Measurements from ENCODE around the gene PDSS2.
A peak's percentile ranks its signal among the peaks of the same experiment; 100 is the strongest.
"Not testable (repeated sequence)": the region's sequence is repeated elsewhere in the genome, so short reads cannot be mapped to it uniquely, and the experiment has no call there.

The PDSS2 gene, protein sequence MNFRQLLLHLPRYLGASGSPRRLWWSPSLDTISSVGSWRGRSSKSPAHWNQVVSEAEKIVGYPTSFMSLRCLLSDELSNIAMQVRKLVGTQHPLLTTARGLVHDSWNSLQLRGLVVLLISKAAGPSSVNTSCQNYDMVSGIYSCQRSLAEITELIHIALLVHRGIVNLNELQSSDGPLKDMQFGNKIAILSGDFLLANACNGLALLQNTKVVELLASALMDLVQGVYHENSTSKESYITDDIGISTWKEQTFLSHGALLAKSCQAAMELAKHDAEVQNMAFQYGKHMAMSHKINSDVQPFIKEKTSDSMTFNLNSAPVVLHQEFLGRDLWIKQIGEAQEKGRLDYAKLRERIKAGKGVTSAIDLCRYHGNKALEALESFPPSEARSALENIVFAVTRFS

DNA sequence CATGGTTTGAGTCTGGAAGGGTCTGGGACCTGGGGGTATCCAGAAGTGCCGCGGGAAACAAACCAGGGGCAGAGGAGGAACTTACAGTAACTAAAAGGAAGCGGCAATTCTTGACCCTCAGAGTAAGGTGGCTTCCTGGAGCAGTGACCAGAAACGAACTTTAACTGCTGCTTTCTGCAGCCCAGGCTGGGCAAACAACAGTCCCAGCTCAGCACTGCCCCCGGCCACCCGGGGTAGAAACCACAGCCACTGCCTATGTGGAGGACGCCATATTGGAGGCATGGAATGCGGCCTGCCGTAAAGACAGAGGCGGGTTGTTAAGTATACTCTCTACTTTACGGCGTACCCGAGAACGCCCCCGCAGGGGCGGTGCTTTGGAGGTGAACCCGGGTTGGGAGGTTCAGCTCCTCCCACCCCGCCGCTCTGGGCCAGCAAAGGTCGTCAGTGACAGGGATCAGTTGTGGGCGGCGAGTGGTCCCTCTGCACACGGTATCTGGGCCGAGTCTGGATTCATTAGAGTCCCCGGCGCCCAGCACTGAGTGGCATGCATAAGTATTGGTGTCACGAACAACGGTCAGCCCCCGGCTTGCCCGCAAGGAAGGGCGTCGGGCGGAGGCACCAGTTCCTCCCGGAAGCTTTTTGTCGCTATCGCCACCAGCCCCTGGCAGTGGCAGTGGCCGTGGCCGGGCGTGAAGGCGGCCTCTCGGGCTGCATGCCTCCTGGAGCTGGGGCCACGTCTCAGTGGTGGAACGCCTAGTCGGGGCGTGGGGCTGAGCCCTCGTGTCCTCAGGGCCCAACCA is at the start of gene PDSS2:
Gene PDSS2, minus strand, starts transcription at position 282 of the 800 bp plus-strand sequence. Its CDS starts 279 bp downstream, at position 3.
- DNase-seq = peak; percentile 91

DNA sequence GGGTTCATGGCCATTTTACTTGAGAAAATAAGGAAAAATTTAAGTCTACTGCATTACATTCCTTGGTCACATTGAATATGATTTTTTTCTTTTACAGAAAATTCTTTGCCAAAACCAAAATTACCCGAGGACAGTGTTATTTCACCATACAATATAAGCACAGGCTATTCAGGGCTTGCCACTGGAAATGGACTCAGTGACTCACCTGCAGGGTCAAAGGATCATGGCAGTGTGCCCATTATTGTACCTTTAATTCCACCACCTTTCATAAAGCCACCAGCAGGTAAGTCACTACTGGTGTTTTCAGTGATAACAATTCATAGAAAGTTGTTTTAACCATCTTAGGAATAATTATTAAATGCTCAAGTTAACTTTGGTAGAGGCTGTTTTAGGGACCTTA is 46.8 kb upstream of the PDSS2 start:
- DNase-seq = no peak

DNA sequence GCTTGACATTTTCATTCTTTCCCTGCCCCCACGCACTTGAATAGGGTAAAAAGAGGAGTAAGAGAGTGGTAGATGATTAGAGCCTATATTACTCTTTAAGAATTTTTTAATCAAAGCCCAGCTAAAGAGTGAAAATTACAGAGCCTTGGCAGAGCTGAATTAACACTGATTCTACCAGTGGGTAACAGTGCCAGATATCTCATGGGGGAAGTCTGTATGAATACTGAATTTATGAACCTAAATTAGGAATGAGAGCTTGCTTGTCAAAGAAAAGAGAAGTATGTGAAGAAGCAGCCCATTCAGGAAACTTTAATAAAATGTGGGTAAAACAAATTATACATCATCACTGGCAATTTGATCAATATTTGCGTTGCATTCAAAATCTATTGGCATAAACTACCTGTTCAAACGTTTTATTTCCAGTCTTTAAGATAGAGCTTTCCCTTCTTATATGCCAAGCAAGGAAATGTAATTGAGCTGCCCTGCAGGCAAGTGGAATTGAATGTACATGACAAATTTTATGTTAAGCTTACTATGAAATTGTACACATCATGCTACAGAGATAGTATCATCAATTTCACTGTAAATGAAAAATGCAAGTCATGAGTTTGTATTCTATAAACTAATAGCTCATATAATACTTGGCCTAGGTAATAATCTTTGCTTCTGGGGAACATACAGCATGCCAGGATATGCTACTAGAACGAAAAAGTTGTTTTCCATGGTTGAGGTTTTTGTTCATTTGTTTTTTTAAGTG is 45.1 kb upstream of the PDSS2 start:
- DNase-seq = no peak

DNA sequence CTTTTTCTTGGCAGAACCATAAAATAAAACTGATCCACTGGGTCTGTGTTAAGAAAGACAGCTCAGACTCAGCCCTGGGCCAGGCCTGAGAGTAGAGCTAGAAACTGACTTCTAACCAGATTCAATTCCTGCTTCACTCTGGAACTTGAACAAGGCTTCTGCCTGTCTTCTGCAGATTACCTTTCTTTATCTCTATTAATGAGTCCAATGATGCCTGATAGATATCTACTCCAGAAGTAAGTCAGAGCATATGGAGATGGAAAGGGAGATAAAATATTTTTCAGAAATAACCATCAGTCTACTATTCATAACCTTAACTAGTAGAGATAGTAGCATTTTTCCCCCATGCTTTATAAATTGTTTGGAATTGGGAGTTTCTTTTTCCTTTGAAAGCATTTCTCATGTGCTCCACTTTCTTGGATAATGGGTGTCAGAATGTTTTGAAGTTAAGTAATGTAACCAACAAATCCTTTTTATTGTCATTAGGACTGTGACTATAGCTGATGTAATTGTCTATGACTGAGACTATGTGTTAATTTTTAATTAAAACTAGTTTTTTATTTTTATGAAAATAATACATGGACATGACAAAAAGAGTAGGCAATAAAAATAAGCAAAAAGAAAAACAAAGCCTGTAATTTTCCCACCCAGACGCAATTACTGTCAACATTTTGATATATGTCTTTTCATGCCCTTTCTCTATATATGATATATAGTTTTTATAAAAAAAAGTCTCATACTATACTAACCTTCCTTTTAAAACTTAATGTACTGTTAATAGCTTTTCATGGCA is 37.7 kb upstream of the PDSS2 start:
- DNase-seq = no peak

DNA sequence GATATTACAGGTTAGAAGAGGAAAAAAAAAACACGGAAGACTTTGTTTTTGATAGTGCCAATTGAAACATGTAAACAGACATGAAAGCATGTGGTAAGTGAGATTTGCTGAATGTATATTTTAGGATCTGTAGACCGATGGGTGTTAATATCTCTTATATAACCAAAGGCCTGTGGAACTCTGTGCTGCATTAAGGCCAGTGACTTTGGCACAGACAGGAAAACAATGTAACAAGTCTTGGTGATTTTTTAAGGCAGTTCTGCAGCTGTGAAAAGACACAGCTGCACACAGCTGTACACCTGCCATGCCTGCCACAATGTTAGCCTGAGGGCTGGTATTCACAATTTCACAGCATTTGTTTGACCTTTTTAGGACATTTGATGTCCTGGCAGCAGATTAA is 36.6 kb upstream of the PDSS2 start:
- no peak for DNase-seq

DNA sequence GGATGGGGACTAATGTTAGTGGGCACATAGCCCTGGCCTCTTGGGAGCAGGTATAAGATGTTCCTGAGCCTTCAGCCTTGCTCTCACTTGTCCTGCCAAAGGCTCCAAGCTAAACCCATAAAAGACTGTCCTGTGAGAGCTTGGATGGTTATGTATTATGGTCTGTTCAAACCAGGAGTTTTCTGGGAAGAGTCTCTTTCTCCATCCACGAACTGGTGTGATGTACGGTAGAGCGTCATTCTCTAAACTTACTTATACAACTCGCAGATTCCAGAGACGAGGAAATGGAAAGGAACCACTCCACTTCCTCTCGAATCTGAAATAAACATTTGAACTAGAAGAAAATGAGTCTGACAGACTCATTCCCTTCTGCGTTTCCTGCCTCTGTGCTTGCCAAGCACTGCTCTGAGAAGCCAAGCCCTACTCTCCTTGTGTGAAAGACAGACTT is 35.9 kb upstream of the PDSS2 start:
- no peak for DNase-seq

DNA sequence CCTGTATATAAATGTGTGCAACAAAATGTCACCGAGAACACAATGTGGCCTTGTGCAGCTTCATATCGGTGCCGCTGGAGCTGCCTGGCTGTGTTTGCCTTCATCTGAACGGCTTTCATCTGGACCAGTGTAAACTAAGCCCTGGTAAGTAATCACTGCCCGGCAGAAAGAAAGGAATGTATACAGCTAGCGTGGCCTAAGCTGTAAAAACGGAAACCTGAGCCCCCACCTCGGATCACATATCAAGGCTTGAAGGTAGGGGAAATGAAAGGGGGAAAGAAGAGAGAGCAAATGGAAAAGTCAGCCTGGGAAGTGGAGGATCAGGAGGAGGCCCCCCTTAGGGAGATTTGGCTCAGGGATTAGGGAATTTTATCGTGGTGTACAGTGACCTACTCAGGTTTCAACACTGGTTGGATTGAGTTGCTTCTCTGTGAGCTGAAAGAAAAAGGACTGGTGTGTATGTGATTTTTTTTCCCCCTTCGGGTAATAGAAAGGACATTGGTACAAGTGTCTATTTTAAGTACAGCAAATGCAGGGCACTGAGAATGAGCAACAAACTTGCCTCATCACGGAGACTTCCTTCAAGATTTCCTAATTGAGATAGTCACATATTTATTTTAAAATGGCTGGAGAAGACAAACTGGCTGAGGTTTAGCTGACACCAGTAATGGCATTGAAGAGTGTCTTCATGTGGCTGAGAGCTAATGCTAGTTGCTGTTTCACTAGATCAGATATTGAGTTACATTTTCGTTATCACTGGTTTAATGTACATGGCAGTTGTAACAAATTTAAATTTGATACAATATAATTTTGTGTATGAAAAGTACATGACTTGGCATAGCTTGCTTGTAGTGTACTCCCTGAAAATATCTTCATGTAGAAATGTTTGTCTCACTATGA is 34.0 kb upstream of the PDSS2 start:
- no peak for DNase-seq

DNA sequence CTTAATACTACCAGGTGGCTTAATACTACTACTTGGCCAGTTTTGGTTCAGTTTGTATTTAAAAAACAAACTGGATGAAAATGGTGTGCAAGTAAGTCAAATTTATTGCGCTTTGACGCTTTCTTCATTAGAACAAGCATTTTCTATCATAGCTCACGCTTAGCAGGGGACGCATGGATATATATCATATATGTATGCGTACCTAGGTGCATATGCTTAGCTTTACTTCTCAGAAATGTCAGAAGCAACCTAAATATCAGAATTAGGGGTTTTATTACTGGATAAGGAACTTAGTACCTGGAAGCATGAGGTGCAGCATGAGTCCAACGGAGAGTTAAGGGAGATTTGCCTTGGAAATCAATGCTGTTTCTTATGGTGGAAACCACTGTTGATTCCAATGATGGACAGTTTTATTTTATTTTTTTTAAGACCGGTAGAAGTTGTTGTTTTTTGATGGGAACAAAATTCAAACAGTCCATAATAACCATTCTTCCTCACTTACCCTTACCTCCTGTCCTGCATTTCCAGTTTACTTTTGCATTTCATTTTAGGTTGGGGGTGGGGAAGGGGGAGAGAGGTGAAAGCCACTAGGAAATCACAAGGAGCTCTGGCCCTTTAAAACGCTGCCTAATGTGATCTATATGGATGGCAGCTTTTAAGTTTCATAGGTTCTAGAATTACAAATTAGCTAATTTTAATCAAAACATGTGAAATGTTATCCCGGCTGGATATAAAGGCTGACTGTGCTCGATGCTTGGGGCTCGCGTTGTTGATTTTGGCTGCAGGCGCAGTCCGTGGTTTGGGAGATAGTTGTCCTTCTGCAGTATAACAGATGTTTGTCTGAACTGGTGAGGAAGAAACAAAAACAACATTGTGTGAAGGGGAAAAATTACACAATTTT is 32.6 kb upstream of the PDSS2 start:
- no peak for DNase-seq

DNA sequence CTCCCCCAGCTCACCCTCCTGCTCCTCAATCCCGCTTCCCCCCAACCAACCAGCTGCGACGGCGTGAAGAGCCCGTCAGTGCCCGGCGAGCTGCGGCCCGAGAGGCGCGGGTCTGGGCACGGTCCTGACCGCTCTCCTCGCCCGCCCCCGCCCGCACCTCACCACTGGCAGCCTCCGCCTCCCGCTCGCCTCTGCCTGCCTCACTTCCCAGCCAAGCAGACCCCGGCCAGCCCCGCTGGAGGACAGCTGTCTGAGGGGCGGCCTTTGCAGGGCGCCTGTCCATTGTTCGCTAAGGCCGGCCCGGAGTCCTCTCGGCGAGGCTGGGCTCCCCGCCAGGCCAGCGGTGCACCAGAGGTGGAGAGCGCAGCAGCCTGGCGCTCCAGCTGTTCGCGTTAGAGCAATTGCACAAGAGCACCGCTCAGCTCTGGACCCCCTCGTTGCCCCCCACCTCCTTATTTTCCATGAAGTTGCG is 31.8 kb upstream of the PDSS2 start:
- DNase-seq = no peak

DNA sequence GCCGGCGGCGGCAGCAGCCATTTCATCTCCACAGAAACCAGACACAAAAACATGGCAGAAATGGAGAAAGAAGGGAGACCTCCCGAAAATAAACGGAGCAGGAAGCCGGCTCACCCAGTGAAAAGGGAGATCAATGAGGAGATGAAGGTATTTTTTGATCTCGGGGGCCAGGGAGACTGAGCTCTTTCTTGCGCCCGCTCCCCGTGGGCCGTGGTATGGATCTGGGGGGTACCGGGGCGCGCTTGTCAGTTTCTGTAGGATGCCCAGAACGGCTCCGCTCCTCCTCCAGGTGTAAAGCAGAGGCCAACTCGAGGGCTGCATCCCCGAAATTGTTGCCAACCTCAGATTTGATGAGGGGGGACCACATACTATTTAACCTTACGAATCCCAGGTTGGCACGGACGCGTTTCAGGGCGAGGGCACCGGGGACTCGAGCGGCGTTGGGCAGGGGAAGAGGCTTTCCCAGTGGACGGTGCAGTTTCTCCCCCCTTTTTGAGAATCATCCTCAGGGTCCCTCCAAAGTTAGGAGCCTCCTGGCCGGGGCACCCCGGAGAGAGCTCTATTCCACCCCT is 31.3 kb upstream of the PDSS2 start:
- no peak for DNase-seq

DNA sequence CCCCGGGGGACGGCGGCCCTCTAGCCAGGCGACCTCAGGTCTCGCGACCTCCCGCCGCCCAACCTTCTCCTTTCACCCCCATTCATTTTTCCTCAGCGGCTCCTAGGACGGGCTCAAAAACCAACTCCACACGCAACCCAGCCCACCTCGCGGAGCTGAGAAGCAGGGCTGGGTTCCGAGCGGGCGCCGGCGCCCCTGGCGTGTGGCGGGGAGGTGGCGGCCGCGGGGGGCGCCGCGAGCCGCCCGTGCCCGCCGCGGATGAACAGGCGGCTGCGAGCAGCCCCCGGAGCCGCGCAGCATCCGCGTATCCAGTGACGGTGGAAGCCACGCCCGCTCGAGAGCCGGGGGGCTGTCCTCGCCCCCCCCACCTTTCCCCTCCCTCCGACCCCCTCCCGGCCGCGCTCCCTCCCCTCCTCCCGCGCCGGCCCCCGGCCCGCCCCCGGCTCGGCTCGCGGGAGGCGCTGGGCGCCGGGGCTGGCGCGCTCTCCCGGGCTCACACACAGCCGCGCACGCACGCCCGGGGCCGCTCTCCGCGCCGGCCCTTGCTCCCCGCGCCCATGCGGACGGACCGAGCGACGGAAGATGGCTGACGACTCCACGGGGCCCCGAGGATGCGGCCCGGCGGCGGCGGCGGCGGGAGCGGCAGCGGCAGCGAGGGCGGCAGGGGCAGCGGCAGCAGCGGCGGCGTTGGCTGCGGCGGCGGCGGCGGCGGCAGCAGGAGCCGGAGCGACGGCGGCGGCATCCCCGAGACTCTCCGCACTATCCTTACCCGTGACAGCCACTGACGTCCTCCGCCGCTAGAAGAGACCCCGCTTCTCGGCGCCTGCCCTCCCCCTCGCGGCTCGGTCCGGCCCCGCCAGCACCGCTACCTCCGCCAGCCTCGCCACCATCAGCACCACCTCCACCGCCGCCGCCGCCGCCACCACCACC is 30.5 kb upstream of the PDSS2 start, which contains the start of gene SOBP:
Gene SOBP, plus strand, starts transcription at position 482 of the 930 bp plus-strand sequence. CDS start 500 bp downstream, outside the sequence.
- DNase-seq = peak; percentile 28

DNA sequence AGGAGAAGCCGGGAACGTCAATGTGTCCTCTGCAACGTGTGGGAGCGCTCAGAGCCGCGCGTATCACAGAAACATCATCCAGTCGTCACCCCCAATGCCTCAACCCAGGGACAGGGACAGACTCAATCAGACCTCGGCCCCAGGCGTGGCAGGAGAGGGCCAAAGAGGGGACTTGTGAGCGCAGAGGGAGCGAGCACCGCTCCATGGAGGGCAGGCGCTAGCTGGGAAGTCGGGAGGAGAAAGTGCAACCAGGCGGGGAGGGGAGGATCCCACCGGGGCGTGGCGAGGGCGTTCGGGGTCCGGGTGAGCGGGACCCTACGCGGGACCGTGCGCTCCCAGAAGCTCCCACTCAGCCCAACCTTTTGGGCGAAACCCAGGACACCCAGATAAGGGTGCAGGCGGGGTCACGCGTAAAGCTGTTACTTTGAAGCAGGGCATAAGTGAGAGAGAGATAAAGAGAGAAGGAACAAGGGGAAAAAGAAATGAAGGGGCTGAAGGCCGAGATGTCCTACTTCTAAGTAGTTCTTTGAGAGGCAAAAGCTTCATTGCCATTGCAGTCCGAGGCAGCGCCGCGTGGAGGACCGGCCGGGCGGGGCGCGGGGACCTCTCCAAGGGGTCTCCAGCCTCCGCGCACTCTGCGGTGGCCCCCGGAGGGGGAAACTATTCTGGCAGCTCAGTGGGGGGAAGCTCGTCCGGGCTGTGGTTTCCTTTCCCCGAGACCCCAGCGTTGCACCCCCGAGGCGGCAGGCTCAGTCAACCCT is 29.7 kb upstream of the PDSS2 start:
- DNase-seq = no peak

DNA sequence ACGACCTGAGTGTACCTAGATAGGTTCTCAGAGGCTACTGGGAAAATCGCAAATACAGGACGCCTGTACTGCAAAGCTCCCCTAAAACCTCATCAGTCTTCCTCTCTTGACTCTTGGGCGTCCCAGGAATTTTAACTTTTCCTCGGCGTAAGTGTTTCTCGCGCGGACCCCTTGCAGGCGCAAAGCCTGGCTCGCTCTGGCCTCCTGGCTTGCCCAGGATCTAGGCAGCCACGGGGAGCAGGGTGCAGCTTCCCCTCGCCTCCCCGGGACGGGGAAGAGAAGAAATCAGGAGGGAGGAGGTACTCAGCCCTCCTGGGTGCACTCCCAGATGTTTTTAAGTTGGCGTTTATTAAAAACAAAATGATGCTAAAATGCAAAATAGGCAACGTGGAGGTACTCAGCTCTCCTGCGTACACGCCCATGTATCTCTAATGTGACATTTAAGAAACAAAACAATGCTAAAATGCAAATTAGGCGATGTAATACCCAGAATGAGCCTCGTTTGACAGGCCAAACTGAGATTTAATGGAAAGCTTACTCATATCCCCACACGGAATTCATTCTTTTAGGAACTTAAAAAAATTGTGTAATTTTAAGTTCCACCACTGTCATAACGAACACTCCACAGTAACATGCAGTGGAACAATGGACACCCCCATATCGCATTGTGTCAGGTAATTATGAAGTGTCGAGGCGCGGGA is 29.0 kb upstream of the PDSS2 start:
- no peak for DNase-seq

DNA sequence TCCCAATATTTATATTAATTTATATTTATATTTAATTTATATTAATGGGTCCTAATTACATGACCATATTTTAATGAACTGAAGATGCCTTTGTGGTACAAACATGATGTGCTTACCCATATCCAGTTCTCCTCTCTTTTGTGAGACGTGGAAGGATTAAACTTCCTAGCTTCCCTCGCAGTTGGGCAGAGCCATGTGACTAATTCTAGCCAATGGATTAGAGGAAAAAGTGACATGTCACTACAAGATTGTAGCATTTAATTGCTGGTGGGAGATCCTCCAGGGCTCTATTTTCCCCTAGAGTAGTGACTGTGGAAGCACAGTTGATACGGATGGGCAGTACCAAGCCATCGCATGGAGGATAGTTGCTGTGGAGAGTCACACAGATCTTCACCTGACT is 25.8 kb upstream of the PDSS2 start:
- DNase-seq = no peak

DNA sequence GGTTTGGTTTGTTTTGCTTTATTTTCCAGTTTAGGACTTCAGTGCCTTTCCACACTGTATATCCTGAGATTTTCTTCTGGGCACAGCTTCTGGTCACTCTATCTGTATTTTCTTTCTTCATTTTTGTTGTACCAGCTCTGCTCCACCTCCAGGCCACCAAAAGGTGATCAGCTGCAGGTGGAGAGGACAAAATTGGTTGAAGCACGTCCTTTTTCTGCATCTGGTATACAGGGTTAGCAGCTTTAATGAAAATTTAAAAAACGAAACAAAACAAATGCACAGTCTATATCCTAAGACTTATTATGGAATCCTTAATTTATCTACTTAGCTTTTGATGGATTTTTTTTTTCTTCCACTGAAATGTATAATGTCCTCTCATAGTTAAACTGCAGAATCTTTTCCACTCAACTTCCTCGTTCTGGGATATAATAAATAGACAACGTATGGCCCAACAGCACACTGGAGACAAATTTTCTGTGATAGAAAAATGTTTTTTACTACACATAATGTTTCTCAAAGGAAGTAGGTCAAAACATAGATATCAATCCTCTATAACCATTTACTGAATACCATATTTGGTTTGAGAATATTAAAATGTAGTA is 19.8 kb upstream of the PDSS2 start:
- no peak for DNase-seq

DNA sequence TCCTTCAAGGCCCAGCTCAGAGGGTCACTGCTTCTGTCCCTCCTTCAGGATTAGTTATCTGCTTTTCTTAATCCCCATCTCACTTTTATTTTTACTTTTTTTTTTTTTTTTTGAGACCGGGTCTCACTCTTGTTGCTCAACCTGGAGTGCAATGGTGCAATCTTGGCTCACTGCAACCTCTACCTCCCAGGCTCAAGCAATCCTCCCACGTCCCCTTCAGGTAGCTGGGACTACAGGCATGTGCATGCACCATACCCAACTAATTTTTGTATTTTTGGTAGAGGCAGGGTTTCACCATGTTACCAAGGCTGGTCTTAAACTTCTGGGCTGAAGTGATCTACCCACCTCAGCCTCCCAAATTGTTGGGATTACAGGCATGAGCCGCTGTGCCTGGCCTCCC is 16.5 kb upstream of the PDSS2 start:
- not testable (repeated sequence) for DNase-seq

DNA sequence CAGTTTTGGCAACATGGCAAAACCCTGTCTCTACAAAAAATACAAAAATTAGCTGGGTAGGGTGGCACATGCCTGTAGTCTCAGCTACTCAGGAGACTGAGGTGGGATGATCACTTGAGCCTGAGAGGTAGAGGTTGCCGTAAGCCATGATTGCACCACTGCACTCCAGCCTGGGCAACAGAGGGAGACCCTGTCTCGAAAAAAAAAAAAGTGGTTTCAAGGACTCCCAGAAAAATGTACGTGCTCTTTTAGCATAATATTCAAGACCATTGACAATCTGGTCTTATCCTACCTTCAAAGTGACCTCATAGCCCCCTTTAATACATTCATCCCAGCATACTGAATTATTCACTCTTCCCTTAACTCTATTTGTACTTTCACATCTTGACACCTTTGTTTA is 16.0 kb upstream of the PDSS2 start:
- DNase-seq = not testable (repeated sequence)

Measured in T1000 (cell line).